B cell (primary cell): ENCODE data around the gene KLK15. TPM values are rescaled to one million over a fixed set of nuclear protein-coding genes. Genes with fewer than 3 reads are reported as not detected.

Experiments used
- ATAC-seq: fragments of 200-7000 bp; cut with Tn5 transposase; one replicate; pipeline ENCODE4 v1.10.0; 2021; ENCODE audit warnings: low read depth, mild to moderate bottlenecking, moderate number of reproducible peaks, moderate library complexity
- CTCF ChIA-PET: fragments of 350-600 bp; sonication (Branson Sonifier 250); formaldehyde crosslinking; loops from one replicate; lab custom pipeline; 2021; ENCODE audit warnings: antibody characterized with exemption, inconsistent platforms; lab: Charles Lee
- POLR2A ChIA-PET: fragments of 350-600 bp; sonication (Branson Sonifier 250); formaldehyde crosslinking; loops from one replicate; lab custom pipeline; 2021; ENCODE audit warnings: antibody characterized with exemption; lab: Charles Lee
- DNase-seq: peaks from one replicate; pipeline ENCODE4 v3.0.0; 2013
- H2AFZ ChIP-seq: 2 replicates; pipeline ENCODE4 v1.6.1; 2012; ENCODE audit warnings: mild to moderate bottlenecking, low read depth, low read length; ENCODE audit not compliant: insufficient read depth, poor library complexity, severe bottlenecking
- H3K27ac ChIP-seq, 2 donors: 1 replicate in 1 of 2; 2 replicates in 1 of 2; pipeline ENCODE4 v1.5.1; 2012 to 2013; ENCODE audit warnings: low read length in 2 of 2, mild to moderate bottlenecking in 2 of 2, moderate library complexity in 1 of 2
- H3K27me3 ChIP-seq, 4 experiments: fragments of 200-600 bp in 1 of 4; sonication (generic) in 1 of 4; replicated peaks in 1 of 4; 1 replicate in 2 of 4; 2 replicates in 2 of 4; pipeline versions ENCODE4 v1.6.1 to v1.7.0; 2013 to 2016; ENCODE audit warnings: low read length in 3 of 4, mild to moderate bottlenecking in 2 of 4, mixed read lengths in 1 of 4, moderate library complexity in 1 of 4; ENCODE audit not compliant: insufficient read depth in 4 of 4, control insufficient read depth in 3 of 4; ENCODE audit errors: control extremely low read depth in 1 of 4
- H3K36me3 ChIP-seq, 2 experiments: replicated peaks in 1 of 2; 1 replicate in 1 of 2; 2 replicates in 1 of 2; pipeline versions ENCODE4 v1.6.1 to v1.7.1; 2013; ENCODE audit warnings: low read length in 1 of 2; ENCODE audit not compliant: insufficient read depth in 2 of 2, control insufficient read depth in 1 of 2; ENCODE audit errors: control extremely low read depth in 1 of 2, extremely low read depth in 1 of 2
- H3K4me1 ChIP-seq, 2 donors: fragments of 200-600 bp in 1 of 2; sonication (generic) in 1 of 2; 1 replicate in 1 of 2; 2 replicates in 1 of 2; pipeline versions ENCODE4 v1.5.1 to v1.6.1; 2013 to 2017; ENCODE audit warnings: low read length in 2 of 2; ENCODE audit not compliant: control insufficient read depth in 2 of 2, insufficient read depth in 2 of 2
- H3K4me2 ChIP-seq: replicated peaks from 2 replicates; pipeline ENCODE3; 2012; ENCODE audit warnings: mild to moderate bottlenecking, low read depth, low read length; ENCODE audit not compliant: poor library complexity, severe bottlenecking
- H3K4me3 ChIP-seq, 5 experiments: fragments of 200-600 bp in 1 of 5; sonication (generic) in 1 of 5; 1 replicate in 3 of 5; 2 replicates in 2 of 5; pipeline versions ENCODE4 v1.5.1 to v1.7.0; 2011 to 2016; ENCODE audit warnings: low read length in 4 of 5, mild to moderate bottlenecking in 4 of 5, low read depth in 2 of 5, control low read depth in 1 of 5, moderate library complexity in 1 of 5; ENCODE audit not compliant: insufficient read depth in 1 of 5; ENCODE audit errors: control extremely low read depth in 1 of 5, extremely low read depth in 1 of 5
- H3K79me2 ChIP-seq: fragments of 200-600 bp; sonication (generic); one replicate; pipeline ENCODE4 v1.6.0; 2016; ENCODE audit warnings: low read length; ENCODE audit not compliant: control insufficient read depth, insufficient read depth
- H3K9ac ChIP-seq: fragments of 200-600 bp; sonication (generic); 2 replicates; pipeline ENCODE4 v1.6.1; 2017; ENCODE audit warnings: mild to moderate bottlenecking, low read length, moderate library complexity
- H3K9me3 ChIP-seq, 3 donors: one replicate each; pipeline versions ENCODE4 v1.6.1 to v1.7.1; 2013; ENCODE audit warnings: low read length in 2 of 3; ENCODE audit not compliant: control insufficient read depth in 2 of 3, insufficient read depth in 1 of 3; ENCODE audit errors: control extremely low read depth in 1 of 3
- H4K20me1 ChIP-seq: 2 replicates; pipeline ENCODE4 v1.6.0; 2012; ENCODE audit warnings: mild to moderate bottlenecking, low read length; ENCODE audit not compliant: insufficient read depth, control insufficient read depth, poor library complexity, severe bottlenecking
- H3K27ac Mint-ChIP-seq: one replicate; pipeline ENCODE4 v1.8.0; 2021; ENCODE audit warnings: mixed read lengths
- H3K27me3 Mint-ChIP-seq: one replicate; pipeline ENCODE4 v1.8.0; 2021; ENCODE audit warnings: mixed read lengths
- H3K4me1 Mint-ChIP-seq: one replicate; pipeline ENCODE4 v1.8.0; 2021; ENCODE audit warnings: mixed read lengths
- H3K4me3 Mint-ChIP-seq: one replicate; pipeline ENCODE4 v1.8.0; 2021; ENCODE audit warnings: mixed read lengths
- H3K9me3 Mint-ChIP-seq: one replicate; pipeline ENCODE4 v1.8.0; 2022; ENCODE audit warnings: mixed read lengths; ENCODE audit not compliant: insufficient read depth
- EZH2 ChIP-seq: IDR thresholded peaks from 2 replicates; pipeline ENCODE4 v1.6.1; 2012; ENCODE audit warnings: borderline replicate concordance, low read depth, mild to moderate bottlenecking, moderate library complexity, low read length; ENCODE audit not compliant: insufficient read depth, poor library complexity, severe bottlenecking
- WGBS: methylation state at CpG from one replicate; pipeline ENCODE4 v1.1.5; 2013; ENCODE audit warnings: missing lambda C conversion rate; ENCODE audit not compliant: insufficient coverage; 5-methylcytosine and 5-hydroxymethylcytosine counted together
- intact Hi-C: fragments of 100-400 bp; cut with micrococcal nuclease; formaldehyde crosslinking; loops from one replicate; pipeline ENCODE4 v1.10.0; 2022
- polyA plus RNA-seq: library from polyadenylated mRNA; depleted of rRNA; stranded (reverse); fragments of >200 nt; gene quantifications from 2 replicates; pipeline ENCODE4 v1.2.3, GENCODE V29; 2012
- total RNA-seq, 2 donors: library from RNA; stranded (reverse); fragments of 120-200 nt in 1 of 2; gene quantifications; 1 replicate in 1 of 2; 2 replicates in 1 of 2; pipeline versions ENCODE4 v1.2.3 to v1.2.4, GENCODE V29; 2013 to 2022
- TF ChIP-seq, protein P1 (sequence below): fragments of 200-600 bp; IDR thresholded peaks from one replicate; pipeline ENCODE4 v1.8.0; 2022; ENCODE audit warnings: antibody characterized with exemption, mild to moderate bottlenecking

The KLK15 gene
- total and polyA plus RNA-seq, 2 donors (not counting 1 experiment from before 2014, with no cell fraction given), result 0.07 TPM; not detected in 1

DNA sequence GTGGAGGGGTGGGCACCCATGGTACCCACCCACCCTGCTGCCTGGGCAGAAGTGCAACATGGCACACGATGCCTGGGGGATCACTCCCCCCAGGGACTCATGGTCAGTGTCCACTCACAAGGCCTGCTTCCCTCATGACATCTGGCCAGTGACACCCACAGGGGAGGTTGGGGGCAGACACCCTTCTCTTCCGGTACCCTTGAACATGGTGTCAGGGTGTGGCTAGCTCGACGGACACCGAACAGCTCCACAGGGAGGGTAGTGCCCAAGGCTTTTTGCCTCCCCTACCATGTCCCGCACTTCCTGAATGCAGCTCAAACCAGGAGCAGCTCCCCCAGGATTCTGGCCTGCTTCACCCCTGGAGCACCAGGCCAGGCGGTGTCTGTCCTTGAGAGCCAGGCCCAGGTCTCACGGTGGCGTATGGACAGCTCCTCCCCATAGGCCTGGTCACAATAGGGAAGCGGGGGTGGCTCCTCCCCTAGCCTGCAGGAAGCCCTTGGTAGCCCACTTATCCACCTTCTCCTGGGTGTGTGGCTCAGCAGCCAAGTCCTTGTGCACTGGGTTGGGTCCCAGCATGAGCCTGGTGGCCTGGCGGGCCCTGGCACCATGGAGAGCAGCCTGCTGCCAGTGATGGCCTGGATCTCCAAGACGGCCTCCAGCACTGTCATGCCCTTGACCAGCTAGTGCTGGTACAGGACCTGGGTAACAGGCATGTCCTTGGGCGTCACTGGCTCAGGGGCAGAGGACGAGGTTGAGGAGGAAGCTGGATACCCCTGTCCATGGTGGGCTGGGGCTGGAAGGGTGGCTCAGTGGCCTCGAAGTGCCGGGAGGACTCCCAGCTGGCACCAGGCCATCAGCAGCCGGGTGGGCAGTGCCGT, 35.4 kb downstream of the KLK15 start:
- intact Hi-C loops, result no loop called here
- peaks cover 8 to 12% of the 10 kb centered on the region in 2 donors for H3K4me1 ChIP-seq
- H3K27ac ChIP-seq, result no peak overlapping the region
- H3K27me3 ChIP-seq, result no peaks in the 10 kb centered on the region
- peaks cover 0 to 44% of the 10 kb centered on the region in 2 experiments for H3K36me3 ChIP-seq
- POLR2A ChIA-PET, result interaction anchor here (0.5 kb wide), 1 partner anchor 148 kb away, joined by 6 read pairs; no protein-coding TSS in a partner anchor
- Mint-ChIP-seq H3K27me3 (no peaks in the 10 kb centered on the region), H3K27ac (no peak overlapping the region), H3K9me3 (no peaks in the 10 kb centered on the region), H3K4me3 (no peak overlapping the region), H3K4me1 (peaks cover 26% of the 10 kb centered on the region)
- H2AFZ ChIP-seq, result no peak overlapping the region
- ATAC-seq, result no peak
- no peaks in the 10 kb centered on the region for H3K9me3 ChIP-seq
- no peak overlapping the region for H3K4me3 ChIP-seq
- CTCF ChIA-PET, result interaction anchor here (1.2 kb wide), 1 partner anchor 124 kb away, joined by 3 read pairs; no protein-coding TSS in a partner anchor
- WGBS, result 93% methylated on average over 18 of the region's 18 CpGs
- peaks cover 7% of the 10 kb centered on the region for H4K20me1 ChIP-seq
- H3K9ac ChIP-seq, result no peak overlapping the region
- TF ChIP-seq EZH2, result no peak
- TF ChIP-seq, protein P1, sequence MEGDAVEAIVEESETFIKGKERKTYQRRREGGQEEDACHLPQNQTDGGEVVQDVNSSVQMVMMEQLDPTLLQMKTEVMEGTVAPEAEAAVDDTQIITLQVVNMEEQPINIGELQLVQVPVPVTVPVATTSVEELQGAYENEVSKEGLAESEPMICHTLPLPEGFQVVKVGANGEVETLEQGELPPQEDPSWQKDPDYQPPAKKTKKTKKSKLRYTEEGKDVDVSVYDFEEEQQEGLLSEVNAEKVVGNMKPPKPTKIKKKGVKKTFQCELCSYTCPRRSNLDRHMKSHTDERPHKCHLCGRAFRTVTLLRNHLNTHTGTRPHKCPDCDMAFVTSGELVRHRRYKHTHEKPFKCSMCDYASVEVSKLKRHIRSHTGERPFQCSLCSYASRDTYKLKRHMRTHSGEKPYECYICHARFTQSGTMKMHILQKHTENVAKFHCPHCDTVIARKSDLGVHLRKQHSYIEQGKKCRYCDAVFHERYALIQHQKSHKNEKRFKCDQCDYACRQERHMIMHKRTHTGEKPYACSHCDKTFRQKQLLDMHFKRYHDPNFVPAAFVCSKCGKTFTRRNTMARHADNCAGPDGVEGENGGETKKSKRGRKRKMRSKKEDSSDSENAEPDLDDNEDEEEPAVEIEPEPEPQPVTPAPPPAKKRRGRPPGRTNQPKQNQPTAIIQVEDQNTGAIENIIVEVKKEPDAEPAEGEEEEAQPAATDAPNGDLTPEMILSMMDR, result no peak
- no peak overlapping the region for H3K4me2 ChIP-seq
- H3K79me2 ChIP-seq, result peaks cover 35% of the 10 kb centered on the region
- no peak for DNase-seq

- H3K36me3 ChIP-seq, result peaks cover 0 to 44% of the 10 kb centered on the region in 2 experiments
- no peaks in the 10 kb centered on the region for H3K27me3 ChIP-seq
- POLR2A ChIA-PET, result no interaction called here
- no peak overlapping the region for H3K27ac Mint-ChIP-seq
- no peak overlapping the region for H3K27ac ChIP-seq
- peaks cover 29% of the 10 kb centered on the region for H3K79me2 ChIP-seq
- no peak overlapping the region for H3K4me3 Mint-ChIP-seq
- H3K9me3 Mint-ChIP-seq, result no peaks in the 10 kb centered on the region
- peaks cover 4 to 6% of the 10 kb centered on the region in 2 donors for H3K4me1 ChIP-seq
- TF ChIP-seq EZH2, result no peak
- TF ChIP-seq, protein P1, result no peak
- no peak overlapping the region for H3K9ac ChIP-seq
- intact Hi-C loops, result no loop called here
- DNase-seq, result no peak
- H3K4me1 Mint-ChIP-seq, result peaks cover 20% of the 10 kb centered on the region
- WGBS, result 100% methylated on average over 5 of the region's 7 CpGs
- no peak overlapping the region for H3K4me3 ChIP-seq
- ATAC-seq, result no peak
- CTCF ChIA-PET, result no interaction called here
- no peak overlapping the region for H3K4me2 ChIP-seq
- H3K27me3 Mint-ChIP-seq, result no peaks in the 10 kb centered on the region
- H4K20me1 ChIP-seq, result peaks cover 7% of the 10 kb centered on the region
- H3K9me3 ChIP-seq, result no peaks in the 10 kb centered on the region
- no peak overlapping the region for H2AFZ ChIP-seq
Observed at GRCh38 chr19:50797429-50797780, 36.0 kb downstream of the KLK15 start.
